Measurements from ENCODE around the gene MICALL1. TPM values are rescaled to one million over a fixed set of nuclear protein-coding genes. Genes with fewer than 3 reads are reported as not detected.

MICALL1 gene
- polyA plus RNA-seq, 2 of the 4 experiments (the other 2 are of a cell fraction), result 10.4 to 18.6 TPM

DNA sequence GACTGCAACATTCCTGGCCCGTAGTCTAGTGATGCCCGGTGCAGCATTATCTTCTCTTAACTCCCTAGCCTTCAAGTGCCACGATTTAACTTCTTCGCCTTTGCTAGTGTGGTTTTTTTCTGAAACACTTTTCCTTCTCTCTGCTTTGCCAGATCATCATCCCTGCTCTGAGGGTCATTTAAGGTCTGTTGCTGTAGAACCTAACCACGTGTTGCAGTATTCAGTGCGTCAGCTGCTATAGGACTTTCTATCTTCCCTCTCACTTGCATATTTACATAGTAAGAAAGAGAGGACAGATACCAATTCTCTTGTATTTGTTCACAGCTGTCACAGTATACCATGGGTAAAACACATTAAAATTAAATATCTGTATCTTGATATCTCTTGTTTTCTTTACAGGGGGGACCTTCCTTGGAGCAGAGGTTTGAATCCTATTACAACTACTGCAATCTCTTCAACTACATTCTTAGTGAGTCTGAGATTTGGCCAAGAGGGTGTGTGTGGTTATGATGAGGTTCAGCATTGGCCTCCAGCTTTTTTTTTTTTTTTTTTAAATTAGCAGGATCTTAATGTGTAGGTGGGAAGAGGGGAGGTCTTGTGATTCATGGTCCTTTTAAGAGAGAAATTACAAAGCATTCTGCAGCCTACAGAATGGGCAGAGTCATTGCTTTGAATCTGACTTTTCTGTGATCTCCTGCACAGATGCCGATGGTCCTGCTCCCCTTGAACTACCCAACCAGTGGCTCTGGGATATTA, 43.3 kb upstream of the MICALL1 start:
- no peaks in the 10 kb centered on the region for H3K4me1 ChIP-seq
- no peaks in the 10 kb centered on the region for H3K9me3 ChIP-seq
- no peak overlapping the region for H3K4me2 ChIP-seq
- no peak for DNase-seq (ENCODE audit: low read depth in 1 of 2, low spot score in 1 of 2)
- ATAC-seq, result peak; percentile 23 to 24; a peak in 3 of 6 replicates
- H3K27ac ChIP-seq, result no peak overlapping the region
- H3K4me3 ChIP-seq, result no peak overlapping the region
- FAIRE-seq, result no peak
- ChIA-PET POLR2A (interaction anchor here (1.1 kb wide), 1 partner anchor 55 kb away, joined by 3 read pairs; the partner anchor contains the start of gene GCAT), CTCF (interaction anchor here (0.6 to 9.1 kb wide), 32 partner anchors 8 to 334 kb away, joined by 3 to 112 read pairs (median 6); partner anchors contain the start of genes ANKRD54, GALR3, GCAT and MICALL1)
- TF ChIP-seq RAD21 (conservative IDR thresholded peaks at IDR 0.05 in 1 of 2, IDR thresholded peaks at IDR 0.05 in 1 of 2) (no peak), ZNF302 (CRISPR knock-in tag; IDR thresholded peaks at IDR 0.05) (no peak), CBX2 (IDR thresholded peaks at IDR 0.05; ENCODE audit: borderline replicate concordance, low read depth) (no peak), ATOH8 (CRISPR knock-in tag; IDR thresholded peaks at IDR 0.05; ENCODE audit: low read depth) (no peak), JUNB (IDR thresholded peaks at IDR 0.05) (no peak), NFE2L2 (conservative IDR thresholded peaks at IDR 0.05; ENCODE audit: low read length) (no peak), SREBF2 (IDR thresholded peaks at IDR 0.05) (no peak), KDM1A (IDR thresholded peaks at IDR 0.05; ENCODE audit: low read depth) (no peak), RNF2 (IDR thresholded peaks at IDR 0.05; ENCODE audit: borderline replicate concordance, low read depth) (no peak), KDM5A (IDR thresholded peaks at IDR 0.05) (no peak)
- TF ChIP-seq, protein P1, sequence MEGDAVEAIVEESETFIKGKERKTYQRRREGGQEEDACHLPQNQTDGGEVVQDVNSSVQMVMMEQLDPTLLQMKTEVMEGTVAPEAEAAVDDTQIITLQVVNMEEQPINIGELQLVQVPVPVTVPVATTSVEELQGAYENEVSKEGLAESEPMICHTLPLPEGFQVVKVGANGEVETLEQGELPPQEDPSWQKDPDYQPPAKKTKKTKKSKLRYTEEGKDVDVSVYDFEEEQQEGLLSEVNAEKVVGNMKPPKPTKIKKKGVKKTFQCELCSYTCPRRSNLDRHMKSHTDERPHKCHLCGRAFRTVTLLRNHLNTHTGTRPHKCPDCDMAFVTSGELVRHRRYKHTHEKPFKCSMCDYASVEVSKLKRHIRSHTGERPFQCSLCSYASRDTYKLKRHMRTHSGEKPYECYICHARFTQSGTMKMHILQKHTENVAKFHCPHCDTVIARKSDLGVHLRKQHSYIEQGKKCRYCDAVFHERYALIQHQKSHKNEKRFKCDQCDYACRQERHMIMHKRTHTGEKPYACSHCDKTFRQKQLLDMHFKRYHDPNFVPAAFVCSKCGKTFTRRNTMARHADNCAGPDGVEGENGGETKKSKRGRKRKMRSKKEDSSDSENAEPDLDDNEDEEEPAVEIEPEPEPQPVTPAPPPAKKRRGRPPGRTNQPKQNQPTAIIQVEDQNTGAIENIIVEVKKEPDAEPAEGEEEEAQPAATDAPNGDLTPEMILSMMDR (IDR thresholded peaks at IDR 0.05), result no peak
- 81% methylated on average over 7 of the region's 7 CpGs for WGBS (ENCODE audit: missing lambda C conversion rate)

GRCh38 chr22:37865510-37865909, 40.6 kb upstream of the MICALL1 start:
- Histone ChIP-seq H3K4me2 (no peak overlapping the region), H3K9me3 (no peaks in the 10 kb centered on the region), H3K27ac (no peak overlapping the region), H3K4me1 (no peaks in the 10 kb centered on the region), H3K4me3 (no peak overlapping the region)
- DNase-seq (ENCODE audit: low read depth in 1 of 2, low spot score in 1 of 2) (no peak), FAIRE-seq (no peak), ATAC-seq (no peak)
- 89% methylated on average over 6 of the region's 6 CpGs for WGBS (ENCODE audit: missing lambda C conversion rate)
- ChIA-PET POLR2A (no interaction called here), CTCF (interaction anchor here (0.6 to 9.1 kb wide), 3 partner anchors 40 to 78 kb away, joined by 4 to 112 read pairs (median 13); partner anchors contain the start of gene MICALL1)
- TF ChIP-seq ZNF302 (CRISPR knock-in tag; IDR thresholded peaks at IDR 0.05) (no peak), FOSL2 (IDR thresholded peaks at IDR 0.05) (no peak), FOSL2 (CRISPR knock-in tag; IDR thresholded peaks at IDR 0.05) (no peak), MAFK (IDR thresholded peaks at IDR 0.05; ENCODE audit: partially characterized antibody) (no peak), CHD4 (IDR thresholded peaks at IDR 0.05; ENCODE audit: borderline replicate concordance) (no peak), JUNB (IDR thresholded peaks at IDR 0.05) (no peak), SMC3 (IDR thresholded peaks at IDR 0.05) (no peak), HOXB5 (CRISPR knock-in tag; IDR thresholded peaks at IDR 0.05) (no peak), CHD2 (IDR thresholded peaks at IDR 0.05; ENCODE audit: low read length, partially characterized antibody) (no peak), RCOR1 (IDR thresholded peaks at IDR 0.05; ENCODE audit: low read depth, low read length) (no peak), HOXA7 (CRISPR knock-in tag; IDR thresholded peaks at IDR 0.05) (no peak), ESRRA (IDR thresholded peaks at IDR 0.05; ENCODE audit: borderline replicate concordance, low read length) (no peak), PHF8 (IDR thresholded peaks at IDR 0.05; ENCODE audit: borderline replicate concordance, low read depth) (no peak)
- TF ChIP-seq, protein P2, sequence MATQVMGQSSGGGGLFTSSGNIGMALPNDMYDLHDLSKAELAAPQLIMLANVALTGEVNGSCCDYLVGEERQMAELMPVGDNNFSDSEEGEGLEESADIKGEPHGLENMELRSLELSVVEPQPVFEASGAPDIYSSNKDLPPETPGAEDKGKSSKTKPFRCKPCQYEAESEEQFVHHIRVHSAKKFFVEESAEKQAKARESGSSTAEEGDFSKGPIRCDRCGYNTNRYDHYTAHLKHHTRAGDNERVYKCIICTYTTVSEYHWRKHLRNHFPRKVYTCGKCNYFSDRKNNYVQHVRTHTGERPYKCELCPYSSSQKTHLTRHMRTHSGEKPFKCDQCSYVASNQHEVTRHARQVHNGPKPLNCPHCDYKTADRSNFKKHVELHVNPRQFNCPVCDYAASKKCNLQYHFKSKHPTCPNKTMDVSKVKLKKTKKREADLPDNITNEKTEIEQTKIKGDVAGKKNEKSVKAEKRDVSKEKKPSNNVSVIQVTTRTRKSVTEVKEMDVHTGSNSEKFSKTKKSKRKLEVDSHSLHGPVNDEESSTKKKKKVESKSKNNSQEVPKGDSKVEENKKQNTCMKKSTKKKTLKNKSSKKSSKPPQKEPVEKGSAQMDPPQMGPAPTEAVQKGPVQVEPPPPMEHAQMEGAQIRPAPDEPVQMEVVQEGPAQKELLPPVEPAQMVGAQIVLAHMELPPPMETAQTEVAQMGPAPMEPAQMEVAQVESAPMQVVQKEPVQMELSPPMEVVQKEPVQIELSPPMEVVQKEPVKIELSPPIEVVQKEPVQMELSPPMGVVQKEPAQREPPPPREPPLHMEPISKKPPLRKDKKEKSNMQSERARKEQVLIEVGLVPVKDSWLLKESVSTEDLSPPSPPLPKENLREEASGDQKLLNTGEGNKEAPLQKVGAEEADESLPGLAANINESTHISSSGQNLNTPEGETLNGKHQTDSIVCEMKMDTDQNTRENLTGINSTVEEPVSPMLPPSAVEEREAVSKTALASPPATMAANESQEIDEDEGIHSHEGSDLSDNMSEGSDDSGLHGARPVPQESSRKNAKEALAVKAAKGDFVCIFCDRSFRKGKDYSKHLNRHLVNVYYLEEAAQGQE (IDR thresholded peaks at IDR 0.05), result no peak
- TF ChIP-seq, protein P3, sequence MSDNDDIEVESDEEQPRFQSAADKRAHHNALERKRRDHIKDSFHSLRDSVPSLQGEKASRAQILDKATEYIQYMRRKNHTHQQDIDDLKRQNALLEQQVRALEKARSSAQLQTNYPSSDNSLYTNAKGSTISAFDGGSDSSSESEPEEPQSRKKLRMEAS (IDR thresholded peaks at IDR 0.05), result no peak
- TF ChIP-seq, protein P4, sequence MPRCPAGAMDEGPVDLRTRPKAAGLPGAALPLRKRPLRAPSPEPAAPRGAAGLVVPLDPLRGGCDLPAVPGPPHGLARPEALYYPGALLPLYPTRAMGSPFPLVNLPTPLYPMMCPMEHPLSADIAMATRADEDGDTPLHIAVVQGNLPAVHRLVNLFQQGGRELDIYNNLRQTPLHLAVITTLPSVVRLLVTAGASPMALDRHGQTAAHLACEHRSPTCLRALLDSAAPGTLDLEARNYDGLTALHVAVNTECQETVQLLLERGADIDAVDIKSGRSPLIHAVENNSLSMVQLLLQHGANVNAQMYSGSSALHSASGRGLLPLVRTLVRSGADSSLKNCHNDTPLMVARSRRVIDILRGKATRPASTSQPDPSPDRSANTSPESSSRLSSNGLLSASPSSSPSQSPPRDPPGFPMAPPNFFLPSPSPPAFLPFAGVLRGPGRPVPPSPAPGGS (IDR thresholded peaks at IDR 0.05), result no peak
- TF ChIP-seq, protein P5, sequence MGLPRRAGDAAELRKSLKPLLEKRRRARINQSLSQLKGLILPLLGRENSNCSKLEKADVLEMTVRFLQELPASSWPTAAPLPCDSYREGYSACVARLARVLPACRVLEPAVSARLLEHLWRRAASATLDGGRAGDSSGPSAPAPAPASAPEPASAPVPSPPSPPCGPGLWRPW (IDR thresholded peaks at IDR 0.05), result no peak
- TF ChIP-seq, protein P6, sequence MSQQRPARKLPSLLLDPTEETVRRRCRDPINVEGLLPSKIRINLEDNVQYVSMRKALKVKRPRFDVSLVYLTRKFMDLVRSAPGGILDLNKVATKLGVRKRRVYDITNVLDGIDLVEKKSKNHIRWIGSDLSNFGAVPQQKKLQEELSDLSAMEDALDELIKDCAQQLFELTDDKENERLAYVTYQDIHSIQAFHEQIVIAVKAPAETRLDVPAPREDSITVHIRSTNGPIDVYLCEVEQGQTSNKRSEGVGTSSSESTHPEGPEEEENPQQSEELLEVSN (IDR thresholded peaks at IDR 0.05; ENCODE audit: borderline replicate concordance, low read depth), result no peak

All from A549 (cell line).